ENCODE results near the gene COMMD3.

GRCh38 chr10:22351131-22351703, 35.0 kb downstream of the COMMD3 start:
- TF ChIP-seq EZH2 (IDR thresholded peaks at IDR 0.05; ENCODE audit: borderline replicate concordance, insufficient read depth, low read length, poor library complexity, severe bottlenecking) (no peak), POLR2AphosphoS5 (IDR thresholded peaks at IDR 0.05) (no peak), EP300 (conservative IDR thresholded peaks at IDR 0.05; ENCODE audit: poor library complexity, severe bottlenecking) (no peak), TAF1 (IDR thresholded peaks at IDR 0.05; ENCODE audit: low read depth) (no peak), REST (IDR thresholded peaks at IDR 0.05; ENCODE audit: borderline replicate concordance) (no peak), SMC3 (conservative IDR thresholded peaks at IDR 0.05; ENCODE audit: poor library complexity) (no peak), RAD21 (conservative IDR thresholded peaks at IDR 0.05) (no peak), MXI1 (conservative IDR thresholded peaks at IDR 0.05; ENCODE audit: poor library complexity, severe bottlenecking) (no peak)
- TF ChIP-seq, protein P1, sequence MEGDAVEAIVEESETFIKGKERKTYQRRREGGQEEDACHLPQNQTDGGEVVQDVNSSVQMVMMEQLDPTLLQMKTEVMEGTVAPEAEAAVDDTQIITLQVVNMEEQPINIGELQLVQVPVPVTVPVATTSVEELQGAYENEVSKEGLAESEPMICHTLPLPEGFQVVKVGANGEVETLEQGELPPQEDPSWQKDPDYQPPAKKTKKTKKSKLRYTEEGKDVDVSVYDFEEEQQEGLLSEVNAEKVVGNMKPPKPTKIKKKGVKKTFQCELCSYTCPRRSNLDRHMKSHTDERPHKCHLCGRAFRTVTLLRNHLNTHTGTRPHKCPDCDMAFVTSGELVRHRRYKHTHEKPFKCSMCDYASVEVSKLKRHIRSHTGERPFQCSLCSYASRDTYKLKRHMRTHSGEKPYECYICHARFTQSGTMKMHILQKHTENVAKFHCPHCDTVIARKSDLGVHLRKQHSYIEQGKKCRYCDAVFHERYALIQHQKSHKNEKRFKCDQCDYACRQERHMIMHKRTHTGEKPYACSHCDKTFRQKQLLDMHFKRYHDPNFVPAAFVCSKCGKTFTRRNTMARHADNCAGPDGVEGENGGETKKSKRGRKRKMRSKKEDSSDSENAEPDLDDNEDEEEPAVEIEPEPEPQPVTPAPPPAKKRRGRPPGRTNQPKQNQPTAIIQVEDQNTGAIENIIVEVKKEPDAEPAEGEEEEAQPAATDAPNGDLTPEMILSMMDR (IDR thresholded peaks at IDR 0.05; ENCODE audit: poor library complexity, severe bottlenecking): no peak

Measured in neural cell (in vitro differentiated cells).